KG1 (cell line): ENCODE results near the gene CLEC18A.
A peak's percentile ranks its signal among the peaks of the same experiment; 100 is the strongest.
"Not testable (repeated sequence)": the region's sequence is repeated elsewhere in the genome, so short reads cannot be mapped to it uniquely, and the experiment has no call there.

Source experiments
- DNase-seq: peaks from one replicate; lab custom pipeline; 2025; lab: John Stamatoyannopoulos, UW

Gene CLEC18A

DNA sequence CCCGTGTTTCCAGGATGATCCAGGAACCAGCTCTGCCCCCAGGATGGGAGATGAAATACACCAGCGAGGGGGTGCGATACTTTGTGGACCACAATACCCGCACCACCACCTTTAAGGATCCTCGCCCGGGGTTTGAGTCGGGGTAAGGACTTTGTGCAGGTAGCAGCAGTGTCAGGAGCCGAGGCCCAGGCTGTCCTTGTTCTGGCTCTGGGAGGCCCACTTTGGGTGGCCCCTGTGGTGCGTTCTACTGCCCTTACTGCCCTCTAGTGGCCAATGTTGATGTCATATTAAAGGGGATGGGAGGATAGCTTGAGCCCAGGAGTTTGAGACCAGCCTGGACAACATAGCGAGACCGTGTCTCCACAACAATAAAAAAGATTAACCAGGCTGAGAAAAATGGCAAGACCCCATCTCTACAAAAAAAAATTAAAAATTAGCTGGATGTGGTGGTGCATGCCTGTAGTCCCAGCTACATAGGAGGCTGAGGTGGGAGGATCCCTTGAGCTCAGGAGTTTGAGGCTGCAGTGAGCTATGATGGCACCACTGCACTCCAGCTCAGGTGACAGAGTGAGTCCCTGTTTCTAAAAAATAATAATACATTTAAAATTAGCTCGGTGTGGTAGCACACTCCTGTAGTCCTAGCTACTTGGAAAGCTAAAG, 20.9 kb upstream of the CLEC18A start:
- DNase-seq, result peak; percentile 24

- no peak for DNase-seq
These were observed 19.5 kb upstream of the CLEC18A start for GRCh38 chr16:69931631-69932030.

DNA sequence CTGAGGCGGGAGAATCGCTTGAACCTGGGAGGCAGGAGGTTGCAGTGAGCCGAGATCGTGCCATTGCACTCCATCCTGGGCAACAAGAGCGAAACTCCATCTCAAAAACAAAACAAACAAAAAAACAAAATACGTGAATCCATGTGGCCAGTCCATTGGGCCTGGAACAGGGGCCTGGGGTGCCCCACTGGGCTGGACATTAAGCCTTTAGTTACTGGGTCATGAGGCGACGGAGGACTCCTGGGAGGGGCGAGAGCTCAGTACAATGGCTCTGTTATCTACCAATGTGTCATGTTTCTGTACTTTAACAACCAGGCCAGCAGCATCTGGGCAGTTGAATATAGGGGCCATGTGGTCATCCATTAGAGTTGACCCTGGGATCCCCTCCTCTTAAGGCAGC, 18.9 kb upstream of the CLEC18A start:
- DNase-seq, result no peak

DNA sequence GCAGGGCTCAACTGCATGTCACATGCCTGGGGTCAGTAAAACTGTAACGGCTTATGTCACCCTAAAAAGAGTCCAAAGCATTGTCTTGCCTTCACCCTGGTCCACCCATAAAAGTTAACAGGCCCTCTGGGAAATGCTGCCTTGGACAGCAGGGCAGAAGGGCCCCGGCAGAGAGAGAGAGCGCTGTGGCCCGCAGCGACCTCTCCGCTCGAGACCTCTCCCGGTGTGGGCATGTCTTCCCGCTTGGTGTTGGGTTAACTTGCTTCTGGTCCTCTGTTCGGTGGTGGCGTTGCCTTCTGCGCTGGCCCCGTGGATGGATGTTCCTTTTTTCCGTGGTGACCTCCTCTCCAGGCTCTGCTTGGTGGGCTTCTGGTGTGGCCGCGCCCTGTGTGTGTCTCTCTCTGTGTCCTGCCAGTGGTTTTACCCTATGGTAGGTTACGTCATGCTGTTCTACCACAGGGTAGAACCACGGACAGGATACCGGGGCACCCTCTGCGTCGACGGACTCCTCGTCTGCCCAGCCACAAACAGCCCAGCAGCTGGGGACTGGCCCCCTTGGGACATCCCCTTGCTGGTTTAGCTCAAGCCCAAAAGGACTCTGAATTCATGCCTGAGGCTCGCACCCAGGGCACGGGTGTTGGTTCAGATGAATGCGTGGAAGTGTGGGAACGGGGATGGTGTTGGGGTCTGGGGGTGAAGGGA, 18.3 kb upstream of the CLEC18A start:
- no peak for DNase-seq

- no peak for DNase-seq
These were observed 17.1 kb upstream of the CLEC18A start for GRCh38 chr16:69934044-69934443.

DNA sequence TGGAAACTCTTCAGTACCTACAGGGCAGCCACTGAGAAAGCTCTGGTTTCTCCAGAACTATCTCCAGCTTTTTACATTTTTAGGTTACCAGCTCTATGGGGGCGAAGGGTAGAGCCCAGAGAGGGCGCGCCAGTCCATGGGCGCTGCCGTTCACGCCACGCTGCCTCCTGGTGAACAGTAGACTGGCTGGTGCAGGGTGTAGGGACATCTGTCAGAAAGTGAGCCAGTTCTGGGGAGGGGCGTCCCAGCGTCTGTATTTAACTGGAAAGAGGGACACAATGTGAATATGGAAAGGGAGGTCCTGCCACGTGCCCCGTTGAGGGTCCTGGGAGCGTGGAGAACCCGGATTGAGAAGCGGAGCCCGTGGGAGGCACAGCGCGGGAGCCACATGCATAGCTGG, 16.4 kb upstream of the CLEC18A start:
- no peak for DNase-seq

DNA sequence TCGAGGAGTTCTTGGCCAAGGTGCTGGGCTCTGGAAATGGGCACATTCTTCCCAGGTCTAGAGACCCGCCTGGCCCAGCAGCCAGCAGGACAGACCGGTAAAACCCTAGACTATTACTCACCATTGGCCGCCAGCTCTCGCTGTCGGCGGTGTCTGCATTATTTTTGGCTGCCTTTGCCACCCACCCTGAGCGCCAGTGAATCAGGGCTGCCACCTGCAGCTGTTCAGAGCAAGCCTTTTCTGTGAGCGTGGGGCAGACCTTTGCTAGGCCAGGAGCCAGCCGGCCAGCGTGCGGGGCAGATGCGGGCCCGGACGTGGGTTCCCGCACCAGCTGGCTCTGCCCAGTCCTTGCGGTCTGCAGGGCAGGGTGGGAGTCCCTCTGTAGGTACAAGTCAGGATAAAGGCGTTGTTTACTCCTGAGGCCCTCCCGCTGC, 15.8 kb upstream of the CLEC18A start:
- DNase-seq, result no peak

- no peak for DNase-seq
These were observed 15.4 kb upstream of the CLEC18A start for GRCh38 chr16:69935740-69936139.

- DNase-seq, result no peak
These were observed 14.9 kb upstream of the CLEC18A start for GRCh38 chr16:69936252-69936651.

- no peak for DNase-seq
These were observed 14.4 kb upstream of the CLEC18A start for GRCh38 chr16:69936751-69937211.

GRCh38 chr16:69937465-69937951, 13.6 kb upstream of the CLEC18A start:
- no peak for DNase-seq

- no peak for DNase-seq
These were observed 11.9 kb upstream of the CLEC18A start for GRCh38 chr16:69938981-69939820.

- no peak for DNase-seq
These were observed 11.1 kb upstream of the CLEC18A start for GRCh38 chr16:69939821-69940585.

- DNase-seq, result no peak
These were observed 10.5 kb upstream of the CLEC18A start for GRCh38 chr16:69940676-69941075.

DNA sequence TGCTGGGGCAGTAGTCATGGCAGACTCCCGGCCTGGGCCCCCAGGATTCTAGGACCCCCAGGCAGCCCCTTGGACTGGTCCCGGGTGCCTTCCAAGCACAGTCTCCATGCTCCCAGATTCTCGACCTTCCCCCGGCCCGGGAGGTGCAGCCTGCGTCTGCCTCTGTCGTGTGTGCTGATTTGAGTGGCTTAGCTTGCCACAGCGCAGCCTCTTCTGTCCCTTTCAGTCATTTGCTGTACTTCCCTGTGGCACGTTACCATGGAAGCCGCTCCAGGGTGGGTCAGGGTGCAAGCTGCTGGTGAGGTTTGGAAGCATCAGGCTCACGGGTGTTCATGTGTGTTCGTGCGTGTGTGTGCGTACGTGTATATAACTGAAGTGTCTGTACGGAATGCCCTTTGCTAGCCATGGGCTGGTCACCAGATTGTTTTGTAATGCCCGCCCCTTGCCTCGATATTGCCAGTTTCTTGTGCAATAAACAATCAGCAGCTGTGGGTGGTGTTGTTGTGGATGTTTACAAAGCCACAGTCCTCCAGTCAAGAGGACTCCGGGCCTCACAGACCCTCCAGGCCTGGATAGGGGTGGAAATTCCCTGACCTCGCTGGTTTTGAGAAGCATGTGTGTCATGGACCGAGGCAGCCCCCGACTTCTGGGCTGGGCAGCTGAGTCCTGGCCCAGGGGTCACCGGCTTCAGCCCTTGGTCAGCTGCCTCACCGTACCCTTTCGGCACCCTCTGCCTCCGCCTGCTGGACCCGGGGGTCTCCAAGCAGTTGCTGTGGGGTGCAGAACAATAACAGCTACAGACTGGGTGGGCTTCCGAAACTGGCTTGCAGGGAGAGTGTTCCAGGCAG, 9.7 kb upstream of the CLEC18A start:
- no peak for DNase-seq

- no peak for DNase-seq
These were observed 9.0 kb upstream of the CLEC18A start for GRCh38 chr16:69942099-69942491.

- no peak for DNase-seq
These were observed 8.4 kb upstream of the CLEC18A start for GRCh38 chr16:69942627-69943170.

DNA sequence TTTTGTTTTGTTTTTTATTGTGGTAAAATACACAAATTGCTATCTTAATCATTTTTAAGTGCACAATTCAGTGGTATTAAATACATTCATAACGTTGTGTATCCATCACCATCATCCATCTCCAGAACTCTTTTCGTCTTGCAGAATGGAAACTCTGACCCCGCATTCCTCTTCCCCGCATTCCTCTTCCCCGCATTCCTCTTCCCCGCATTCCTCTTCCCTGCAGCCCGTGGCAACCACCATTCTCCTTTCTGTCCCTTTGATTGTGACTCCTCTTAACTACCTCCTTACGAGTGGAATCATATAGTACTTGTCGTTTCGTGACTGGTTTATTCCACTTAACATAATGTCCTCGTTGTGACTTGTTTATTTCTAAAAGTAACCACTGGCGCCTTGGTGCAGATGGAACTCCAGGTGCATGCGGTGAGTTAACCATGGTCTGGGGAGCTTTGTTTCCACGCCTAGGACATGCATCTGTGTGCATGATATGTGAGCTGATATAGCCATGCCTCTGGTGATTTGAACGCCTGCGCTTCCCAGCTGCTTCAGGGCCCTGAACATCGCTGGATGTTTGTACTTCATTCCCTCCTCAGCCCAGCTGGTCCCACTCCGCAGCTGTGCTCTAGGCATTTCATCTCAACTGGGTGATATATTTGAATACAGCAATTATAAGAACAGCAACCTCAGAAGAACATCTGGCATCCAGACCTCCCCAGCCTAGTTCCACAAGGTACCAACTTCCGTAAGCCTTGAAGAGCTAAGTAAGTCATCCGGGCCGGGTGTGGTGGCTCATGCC, 7.7 kb upstream of the CLEC18A start:
- not testable (repeated sequence) for DNase-seq

GRCh38 chr16:69950411-69950810, 723 bp upstream of the CLEC18A start:
- DNase-seq, result not testable (repeated sequence)

GRCh38 chr16:69951672-69952031, 518 bp downstream of the CLEC18A start:
- DNase-seq, result not testable (repeated sequence)
